K562 (cell line): ENCODE measurements around the gene DENND6A. TPM values are rescaled to one million over a fixed set of nuclear protein-coding genes. Genes with fewer than 3 reads are reported as not detected.
A peak's percentile ranks its signal among the peaks of the same experiment; 100 is the strongest.

Experiments used
- CEBPG ChIP-seq, 3 experiments: fragments of 200-800 bp in 1 of 3; sonication (Bioruptor generic) in 1 of 3; sonication (generic) in 1 of 3; formaldehyde crosslinking in 1 of 3; IDR thresholded peaks in 2 of 3; conservative IDR thresholded peaks in 1 of 3; 2 replicates each; pipeline versions ENCODE4 v1.6.1 to v1.8.0; 2016 to 2022; ENCODE audit warnings: missing compliant biosample characterization in 2 of 3, missing genetic modification characterization in 2 of 3, mild to moderate bottlenecking in 1 of 3, missing genetic modification reagents in 1 of 3
- FOXM1 ChIP-seq, 2 experiments: fragments of 450-650 bp in 1 of 2; sonication (generic) in 1 of 2; formaldehyde crosslinking in 1 of 2; IDR thresholded peaks; 2 replicates each; pipeline versions ENCODE4 v1.6.1 to v1.9.0; 2017 to 2022; ENCODE audit warnings: low read depth in 2 of 2, mild to moderate bottlenecking in 2 of 2, missing genetic modification reagents in 1 of 2, moderate library complexity in 1 of 2
- GABPA ChIP-seq: fragments of 200-800 bp; sonication (Bioruptor generic); conservative IDR thresholded peaks from 2 replicates; pipeline ENCODE4 v1.6.1; 2016; ENCODE audit warnings: low read depth, missing genetic modification characterization, missing compliant biosample characterization
- HMG20B ChIP-seq: fragments of 250-450 bp; sonication (Bioruptor Pico); IDR thresholded peaks from 2 replicates; pipeline ENCODE4 v1.5.0; 2021; ENCODE audit warnings: mild to moderate bottlenecking
- POLR2AphosphoS2 ChIP-seq: IDR thresholded peaks from 2 replicates; pipeline ENCODE4 v1.6.1; 2012; ENCODE audit warnings: low read length, improper control_type of control experiment
- RCOR1 ChIP-seq, 2 experiments: IDR thresholded peaks; 2 replicates each; pipeline ENCODE4 v1.6.1; 2012; ENCODE audit warnings: low read depth in 2 of 2, low read length in 2 of 2, borderline replicate concordance in 1 of 2, improper control_type of control experiment in 1 of 2
- TCF7L2 ChIP-seq: fragments of 150-350 bp; IDR thresholded peaks from 2 replicates; pipeline ENCODE4 v1.6.1; 2016; ENCODE audit warnings: low read depth, mild to moderate bottlenecking, low read length, moderate library complexity
- YY1 ChIP-seq, 3 experiments: IDR thresholded peaks; 2 replicates each; pipeline ENCODE4 v1.6.1; 2011; ENCODE audit warnings: low read length in 2 of 3, mild to moderate bottlenecking in 2 of 3, moderate library complexity in 2 of 3, borderline replicate concordance in 1 of 3, control low read depth in 1 of 3, low read depth in 1 of 3; ENCODE audit not compliant: insufficient read depth in 3 of 3, insufficient replicate concordance in 2 of 3, control insufficient read depth in 1 of 3, insufficient read length in 1 of 3; ENCODE audit errors: extremely low read depth in 1 of 3
- ZFP30 ChIP-seq: fragments of 250-450 bp; sonication (Bioruptor Pico); IDR thresholded peaks from 2 replicates; pipeline ENCODE4 v1.8.0; 2022; ENCODE audit warnings: moderate library complexity, mild to moderate bottlenecking, inconsistent platforms, borderline replicate concordance
- ZNF79 ChIP-seq: fragments of 250-450 bp; sonication (Bioruptor Pico); IDR thresholded peaks from 2 replicates; pipeline ENCODE4 v1.4.0; 2020; ENCODE audit warnings: low read depth, mild to moderate bottlenecking, moderate library complexity
- polyA plus RNA-seq, 8 experiments: library from polyadenylated mRNA; depleted of rRNA in 4 of 8; stranded (reverse) in 5 of 8; unstranded in 3 of 8; fragments of >200 nt; fragmentation: Nextera tagmentation in 2 of 8; fragmentation: Illumina TruSeq in 1 of 8; extraction: Ambion mirVana in 2 of 8; extraction: Trizol in 1 of 8; gene quantifications; 2 replicates each; pipeline versions ENCODE4 v1.2.1 to v1.2.3, GENCODE V29; 2011 to 2014; ENCODE audit warnings: inconsistent platforms in 1 of 8, missing spikeins in 1 of 8
- total RNA-seq, 7 experiments: library from RNA; depleted of rRNA in 6 of 7; stranded (reverse); fragments of >200 nt in 6 of 7; fragmentation: Illumina TruSeq in 2 of 7; extraction: Trizol in 2 of 7; gene quantifications; 2 replicates each; pipeline versions ENCODE4 v1.2.1 to v1.2.3, GENCODE V29; 2011 to 2021; ENCODE audit warnings: low replicate concordance in 1 of 7
- TF ChIP-seq, protein P1 (sequence below), 2 experiments: fragments of 450-650 bp; IDR thresholded peaks; 2 replicates each; pipeline ENCODE4 v1.6.1; 2016
- TF ChIP-seq, protein P2 (sequence below): fragments of 450-650 bp; IDR thresholded peaks from 2 replicates; pipeline ENCODE4 v1.6.1; 2017; ENCODE audit warnings: antibody characterized with exemption

DENND6A gene
- total and polyA plus RNA-seq, 9 of the 15 experiments (the other 6 are each of a cell fraction or from before 2014, with no cell fraction given) = 1.5 to 12.7 (median 7.1) TPM

DNA sequence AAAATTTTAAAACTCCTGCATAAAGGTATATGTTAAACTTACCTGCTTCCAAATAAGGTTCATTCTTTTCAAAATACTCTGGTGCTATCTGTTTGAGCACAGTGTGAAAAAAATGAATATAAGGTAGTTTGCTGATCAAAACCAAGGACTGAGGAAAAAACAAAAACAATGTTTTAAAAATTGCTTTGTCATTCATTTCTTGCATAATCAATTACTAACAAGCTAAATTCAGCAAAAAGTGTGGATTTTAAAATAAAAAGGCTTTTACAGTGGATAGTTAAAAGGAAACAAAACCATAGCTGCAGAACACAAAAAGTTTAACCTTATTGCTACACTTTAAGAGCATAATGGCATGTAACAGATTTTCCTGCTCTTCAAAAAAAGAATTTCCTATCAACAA lies 31.5 kb downstream of the DENND6A start (continued):
- TF ChIP-seq GABPA (tag) = no peak
- TF ChIP-seq RCOR1 (IDR thresholded peaks at IDR 0.05; ENCODE audit: borderline replicate concordance in 1 of 2, low read depth in 2 of 2, low read length in 2 of 2) = no peak
- no peak for TF ChIP-seq ZNF79 (CRISPR knock-in tag)
- TF ChIP-seq FOXM1 (IDR thresholded peaks at IDR 0.05; ENCODE audit: low read depth) = no peak
- TF ChIP-seq FOXM1 (CRISPR knock-in tag; IDR thresholded peaks at IDR 0.05; ENCODE audit: low read depth) = no peak
- TF ChIP-seq, protein P1, sequence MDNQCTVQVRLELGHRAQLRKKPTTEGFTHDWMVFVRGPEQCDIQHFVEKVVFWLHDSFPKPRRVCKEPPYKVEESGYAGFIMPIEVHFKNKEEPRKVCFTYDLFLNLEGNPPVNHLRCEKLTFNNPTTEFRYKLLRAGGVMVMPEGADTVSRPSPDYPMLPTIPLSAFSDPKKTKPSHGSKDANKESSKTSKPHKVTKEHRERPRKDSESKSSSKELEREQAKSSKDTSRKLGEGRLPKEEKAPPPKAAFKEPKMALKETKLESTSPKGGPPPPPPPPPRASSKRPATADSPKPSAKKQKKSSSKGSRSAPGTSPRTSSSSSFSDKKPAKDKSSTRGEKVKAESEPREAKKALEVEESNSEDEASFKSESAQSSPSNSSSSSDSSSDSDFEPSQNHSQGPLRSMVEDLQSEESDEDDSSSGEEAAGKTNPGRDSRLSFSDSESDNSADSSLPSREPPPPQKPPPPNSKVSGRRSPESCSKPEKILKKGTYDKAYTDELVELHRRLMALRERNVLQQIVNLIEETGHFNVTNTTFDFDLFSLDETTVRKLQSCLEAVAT (IDR thresholded peaks at IDR 0.05) = no peak
- TF ChIP-seq, protein P2, sequence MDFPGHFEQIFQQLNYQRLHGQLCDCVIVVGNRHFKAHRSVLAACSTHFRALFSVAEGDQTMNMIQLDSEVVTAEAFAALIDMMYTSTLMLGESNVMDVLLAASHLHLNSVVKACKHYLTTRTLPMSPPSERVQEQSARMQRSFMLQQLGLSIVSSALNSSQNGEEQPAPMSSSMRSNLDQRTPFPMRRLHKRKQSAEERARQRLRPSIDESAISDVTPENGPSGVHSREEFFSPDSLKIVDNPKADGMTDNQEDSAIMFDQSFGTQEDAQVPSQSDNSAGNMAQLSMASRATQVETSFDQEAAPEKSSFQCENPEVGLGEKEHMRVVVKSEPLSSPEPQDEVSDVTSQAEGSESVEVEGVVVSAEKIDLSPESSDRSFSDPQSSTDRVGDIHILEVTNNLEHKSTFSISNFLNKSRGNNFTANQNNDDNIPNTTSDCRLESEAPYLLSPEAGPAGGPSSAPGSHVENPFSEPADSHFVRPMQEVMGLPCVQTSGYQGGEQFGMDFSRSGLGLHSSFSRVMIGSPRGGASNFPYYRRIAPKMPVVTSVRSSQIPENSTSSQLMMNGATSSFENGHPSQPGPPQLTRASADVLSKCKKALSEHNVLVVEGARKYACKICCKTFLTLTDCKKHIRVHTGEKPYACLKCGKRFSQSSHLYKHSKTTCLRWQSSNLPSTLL = no peak
- no peak for TF ChIP-seq CEBPG (CRISPR knock-in tag; IDR thresholded peaks at IDR 0.05)
- TF ChIP-seq CEBPG (tag; conservative IDR thresholded peaks at IDR 0.05 in 1 of 2, IDR thresholded peaks at IDR 0.05 in 1 of 2) = peak; percentile 16 to 20; a peak in 1 of 4 replicates
- no peak for TF ChIP-seq POLR2AphosphoS2
- TF ChIP-seq ZFP30 (CRISPR knock-in tag) = no peak
- TF ChIP-seq HMG20B (CRISPR knock-in tag) = no peak
- no peak for TF ChIP-seq TCF7L2
- TF ChIP-seq YY1 (IDR thresholded peaks at IDR 0.05; ENCODE audit: borderline replicate concordance in 1 of 3, control insufficient read depth in 1 of 3, extremely low read depth in 1 of 3, insufficient read depth in 3 of 3, insufficient read length in 1 of 3, insufficient replicate concordance in 2 of 3, low read depth in 1 of 3, low read length in 2 of 3) = no peak
